A673 (cell line): Measurements from ENCODE around the gene FBLN1.

Source experiments
- CTCF ChIP-seq: fragments of 300-800, 200-600 bp; sonication (generic); conservative IDR thresholded peaks from 2 replicates; pipeline ENCODE4 v1.5.1; 2017; ENCODE audit warnings: low read depth, mild to moderate bottlenecking, antibody characterized with exemption, low read length, moderate library complexity, mixed read lengths
- EZH2 ChIP-seq: fragments of 200-600 bp; sonication (generic); IDR thresholded peaks from 2 replicates; pipeline ENCODE4 v1.6.1; 2017; ENCODE audit warnings: borderline replicate concordance, low read depth, mild to moderate bottlenecking, mixed read lengths, antibody characterized with exemption, low read length; ENCODE audit not compliant: poor library complexity, severe bottlenecking

- TF ChIP-seq CTCF (no peak), EZH2 (no peak)
These were observed 130.3 kb downstream of the FBLN1 start for GRCh38 chr22:45632791-45633515.
